Uterus (tissue), 4 donors: ENCODE measurements around the gene EPM2A. TPM values are rescaled to one million over a fixed set of nuclear protein-coding genes. Genes with fewer than 3 reads are reported as not detected.
"Not testable (repeated sequence)": the region's sequence is repeated elsewhere in the genome, so short reads cannot be mapped to it uniquely, and the experiment has no call there.

ENCODE experiments used
- DNase-seq, 2 donors: peaks; one replicate each; pipeline ENCODE4 v3.0.0-alpha.2; 2019 to 2020
- H3K27ac ChIP-seq, 2 donors: fragments of 200-600 bp; sonication (generic); 1 replicate in 1 of 2; 2 replicates in 1 of 2; pipeline ENCODE4 v1.5.1; 2016 to 2018
- H3K27me3 ChIP-seq, 2 donors: fragments of 200-600 bp; sonication (generic); one replicate each; pipeline ENCODE4 v1.5.1; 2018 to 2019; ENCODE audit warnings: control low read depth in 1 of 2
- H3K36me3 ChIP-seq, 2 donors: fragments of 200-600 bp; sonication (generic); one replicate each; pipeline ENCODE4 v1.5.1; 2019; ENCODE audit warnings: control low read depth in 1 of 2
- H3K4me1 ChIP-seq, 2 donors: fragments of 200-600 bp; sonication (generic); one replicate each; pipeline ENCODE4 v1.5.1; 2018 to 2019; ENCODE audit warnings: control low read depth in 1 of 2
- H3K4me3 ChIP-seq, 2 donors: fragments of 200-600 bp; sonication (generic); 1 replicate in 1 of 2; 2 replicates in 1 of 2; pipeline ENCODE4 v1.5.1; 2018 to 2019; ENCODE audit warnings: mild to moderate bottlenecking in 1 of 2
- H3K9me3 ChIP-seq, 2 donors: fragments of 200-600 bp; sonication (generic); one replicate each; pipeline ENCODE4 v1.5.1; 2019; ENCODE audit warnings: control low read depth in 1 of 2
- POLR2A ChIP-seq, 2 donors: fragments of 450-650 bp; IDR thresholded peaks; one replicate each; pipeline ENCODE4 v1.6.1; 2016; ENCODE audit warnings: antibody characterized with exemption in 2 of 2, mild to moderate bottlenecking in 1 of 2, moderate library complexity in 1 of 2
- intact Hi-C: fragments of 100-400 bp; cut with DNase I; formaldehyde crosslinking; loops from one replicate; pipeline ENCODE4 v1.15.1; 2023; ENCODE audit warnings: low total_unique reads
- total RNA-seq, 4 donors: library from RNA; depleted of rRNA in 3 of 4; stranded (reverse); fragments of >200 nt in 3 of 4; gene quantifications; one replicate each; pipeline versions ENCODE4 v1.1.0 to v1.2.4, GENCODE V29; 2014 to 2023
- TF ChIP-seq, protein P1 (sequence below), 4 experiments: fragments of 200-600 bp in 2 of 4; fragments of 450-650 bp in 2 of 4; sonication (generic) in 2 of 4; IDR thresholded peaks; one replicate each; pipeline ENCODE4 v1.5.1; 2016 to 2019; ENCODE audit warnings: antibody characterized with exemption in 4 of 4, mild to moderate bottlenecking in 2 of 4, moderate library complexity in 1 of 4
- donor health status: DM: yes; HTN: yes; CAD: no.

The EPM2A gene
- total RNA-seq, 4 donors from 2014 or later = 15.4 to 21.8 (median 18.7) TPM

DNA sequence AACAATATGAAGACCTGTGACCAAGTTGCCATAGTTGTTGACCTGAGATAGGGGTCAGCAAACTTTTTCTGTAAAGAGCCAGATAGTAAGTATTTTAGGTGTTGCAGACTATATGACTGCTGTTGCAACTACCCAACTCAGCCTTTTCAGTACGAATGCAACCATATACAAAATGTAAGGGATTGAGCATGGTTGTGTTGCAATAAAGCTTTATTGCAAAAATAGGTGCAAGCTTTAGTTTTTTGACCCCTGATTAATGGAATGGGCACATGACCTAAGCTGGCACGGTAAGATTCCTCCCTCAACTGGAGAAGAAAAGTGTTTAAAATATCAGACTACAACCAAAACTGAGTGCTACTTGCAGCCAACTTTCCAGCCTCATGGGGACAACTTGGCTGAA is 17.3 kb upstream of the EPM2A start:
- no peaks in the 10 kb centered on the region for H3K4me1 ChIP-seq
- H3K27ac ChIP-seq = no peak overlapping the region
- TF ChIP-seq, protein P1, sequence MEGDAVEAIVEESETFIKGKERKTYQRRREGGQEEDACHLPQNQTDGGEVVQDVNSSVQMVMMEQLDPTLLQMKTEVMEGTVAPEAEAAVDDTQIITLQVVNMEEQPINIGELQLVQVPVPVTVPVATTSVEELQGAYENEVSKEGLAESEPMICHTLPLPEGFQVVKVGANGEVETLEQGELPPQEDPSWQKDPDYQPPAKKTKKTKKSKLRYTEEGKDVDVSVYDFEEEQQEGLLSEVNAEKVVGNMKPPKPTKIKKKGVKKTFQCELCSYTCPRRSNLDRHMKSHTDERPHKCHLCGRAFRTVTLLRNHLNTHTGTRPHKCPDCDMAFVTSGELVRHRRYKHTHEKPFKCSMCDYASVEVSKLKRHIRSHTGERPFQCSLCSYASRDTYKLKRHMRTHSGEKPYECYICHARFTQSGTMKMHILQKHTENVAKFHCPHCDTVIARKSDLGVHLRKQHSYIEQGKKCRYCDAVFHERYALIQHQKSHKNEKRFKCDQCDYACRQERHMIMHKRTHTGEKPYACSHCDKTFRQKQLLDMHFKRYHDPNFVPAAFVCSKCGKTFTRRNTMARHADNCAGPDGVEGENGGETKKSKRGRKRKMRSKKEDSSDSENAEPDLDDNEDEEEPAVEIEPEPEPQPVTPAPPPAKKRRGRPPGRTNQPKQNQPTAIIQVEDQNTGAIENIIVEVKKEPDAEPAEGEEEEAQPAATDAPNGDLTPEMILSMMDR (IDR thresholded peaks at IDR 0.05) = no peak
- TF ChIP-seq POLR2A (IDR thresholded peaks at IDR 0.05) = no peak
- no peaks in the 10 kb centered on the region for H3K27me3 ChIP-seq
- H3K36me3 ChIP-seq = no peaks in the 10 kb centered on the region
- DNase-seq = no peak
- H3K9me3 ChIP-seq = no peaks in the 10 kb centered on the region
- intact Hi-C loops = no loop called here
- H3K4me3 ChIP-seq = no peak overlapping the region

DNA sequence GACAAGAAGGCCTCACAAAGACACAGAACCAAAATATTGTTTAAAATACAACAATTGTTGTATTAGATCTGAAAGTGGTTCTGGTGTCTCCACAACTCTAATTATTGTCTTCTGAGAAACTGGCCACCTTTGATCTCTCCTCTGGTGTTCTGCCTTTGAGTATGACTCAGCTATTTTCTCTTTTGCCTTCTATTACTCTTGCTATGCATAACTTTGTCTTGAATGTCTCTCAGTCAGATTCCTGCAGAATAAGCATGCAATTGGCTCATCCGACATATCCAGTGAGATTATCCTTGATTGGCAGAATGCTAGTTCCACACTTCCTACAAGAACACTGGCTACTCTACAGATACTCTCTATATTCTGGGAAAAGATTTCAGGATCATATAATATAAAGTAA is 14.3 kb upstream of the EPM2A start:
- no peak for DNase-seq
- Histone ChIP-seq H3K36me3 (no peaks in the 10 kb centered on the region), H3K27me3 (no peaks in the 10 kb centered on the region), H3K9me3 (no peaks in the 10 kb centered on the region), H3K27ac (no peak overlapping the region), H3K4me3 (no peak overlapping the region), H3K4me1 (no peaks in the 10 kb centered on the region)
- TF ChIP-seq, protein P1 (IDR thresholded peaks at IDR 0.05) = no peak
- TF ChIP-seq POLR2A (IDR thresholded peaks at IDR 0.05) = no peak
- intact Hi-C loops = no loop called here

DNA sequence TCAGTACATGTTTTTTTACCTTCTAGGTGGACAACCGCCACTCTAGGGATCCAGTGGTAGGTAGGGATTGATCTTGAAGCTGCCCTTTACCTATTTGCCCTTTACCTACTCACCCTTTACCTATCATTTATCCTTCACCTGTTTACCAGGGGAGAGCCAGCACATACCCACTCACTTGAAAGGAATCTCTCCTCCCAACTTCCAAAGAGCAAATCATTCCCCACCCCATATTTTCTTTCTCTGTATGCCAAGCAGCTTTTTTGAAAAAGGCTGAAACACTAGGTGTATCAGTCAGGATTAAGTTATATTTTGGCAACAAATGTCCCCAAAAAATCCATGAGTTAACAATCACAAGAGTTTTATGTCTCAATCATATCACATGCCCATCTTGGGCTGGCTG is 10.5 kb upstream of the EPM2A start:
- no peak for TF ChIP-seq POLR2A (IDR thresholded peaks at IDR 0.05)
- TF ChIP-seq, protein P1 (IDR thresholded peaks at IDR 0.05) = no peak
- no peak for DNase-seq
- H3K27ac ChIP-seq = no peak overlapping the region
- no peaks in the 10 kb centered on the region for H3K36me3 ChIP-seq
- no peaks in the 10 kb centered on the region for H3K27me3 ChIP-seq
- H3K9me3 ChIP-seq = no peaks in the 10 kb centered on the region
- H3K4me1 ChIP-seq = no peaks in the 10 kb centered on the region
- H3K4me3 ChIP-seq = no peak overlapping the region
- intact Hi-C loops = no loop called here

DNA sequence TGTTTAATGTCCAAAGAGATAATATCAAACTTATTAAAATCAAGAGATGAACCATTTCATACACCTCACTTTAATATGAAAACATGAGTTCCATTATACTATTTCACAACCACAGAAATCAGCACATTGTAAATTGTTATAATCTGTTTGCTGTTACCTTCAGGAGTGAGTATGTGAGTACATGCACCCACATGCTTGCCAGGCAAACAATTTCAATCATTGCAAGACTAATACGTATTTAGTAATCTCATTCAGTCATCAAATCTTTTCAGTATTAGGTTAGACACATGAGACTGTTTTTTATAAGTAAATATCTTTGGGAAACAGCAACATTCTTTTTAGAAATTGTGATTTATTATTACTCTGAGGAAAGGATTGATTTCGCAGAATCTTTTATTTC is 9.3 kb upstream of the EPM2A start:
- Histone ChIP-seq H3K27ac (no peak overlapping the region), H3K9me3 (no peaks in the 10 kb centered on the region), H3K4me1 (no peaks in the 10 kb centered on the region), H3K36me3 (no peaks in the 10 kb centered on the region), H3K4me3 (no peak overlapping the region), H3K27me3 (no peaks in the 10 kb centered on the region)
- no peak for DNase-seq
- intact Hi-C loops = no loop called here
- TF ChIP-seq, protein P1 (IDR thresholded peaks at IDR 0.05) = no peak
- TF ChIP-seq POLR2A (IDR thresholded peaks at IDR 0.05) = no peak

DNA sequence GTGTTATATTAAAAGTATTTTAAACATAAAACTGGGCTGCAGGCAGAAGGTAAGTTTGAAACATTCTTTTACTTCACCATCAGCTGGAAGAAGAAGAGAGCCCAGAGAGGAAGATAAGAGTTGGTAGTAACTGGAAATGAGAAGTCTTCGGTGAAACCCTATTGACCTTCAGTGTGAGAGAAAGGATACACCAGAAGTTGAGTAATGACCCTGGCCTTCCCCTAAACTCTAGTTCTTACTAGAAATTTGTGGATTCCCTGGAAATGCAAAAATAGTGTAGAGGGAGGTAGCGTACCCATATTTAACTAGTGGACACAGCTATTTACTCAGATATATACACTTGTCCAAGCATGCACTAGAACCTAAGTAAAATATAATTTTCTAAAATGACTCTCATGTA is 8.0 kb upstream of the EPM2A start:
- no peaks in the 10 kb centered on the region for H3K36me3 ChIP-seq
- no peaks in the 10 kb centered on the region for H3K9me3 ChIP-seq
- TF ChIP-seq POLR2A (IDR thresholded peaks at IDR 0.05) = no peak
- TF ChIP-seq, protein P1 (IDR thresholded peaks at IDR 0.05) = no peak
- H3K4me3 ChIP-seq = no peak overlapping the region
- H3K4me1 ChIP-seq = no peaks in the 10 kb centered on the region
- no peaks in the 10 kb centered on the region for H3K27me3 ChIP-seq
- H3K27ac ChIP-seq = no peak overlapping the region
- intact Hi-C loops = no loop called here
- no peak for DNase-seq

DNA sequence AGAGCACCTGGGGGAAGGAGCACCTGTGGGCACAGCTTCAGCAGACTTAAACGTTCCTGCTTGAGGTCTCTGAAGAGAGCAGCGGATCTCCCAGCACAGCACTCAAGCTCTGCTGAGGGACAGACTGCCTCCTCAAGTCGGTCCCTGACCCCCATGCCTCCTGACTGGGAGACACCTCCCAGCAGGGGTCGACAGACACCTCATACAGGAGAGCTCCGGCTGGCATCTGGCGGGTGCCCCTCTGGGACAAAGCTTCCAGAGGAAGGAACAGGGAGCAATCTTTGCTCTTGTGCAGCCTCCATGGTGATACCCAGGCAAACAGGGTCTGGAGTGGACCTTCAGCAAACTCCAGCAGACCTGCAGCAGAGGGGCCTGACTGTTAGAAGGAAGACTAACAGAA is 7.2 kb upstream of the EPM2A start:
- H3K36me3 ChIP-seq, intact Hi-C loops, H3K4me1 ChIP-seq, DNase-seq, H3K4me3 ChIP-seq, H3K9me3 ChIP-seq, H3K27me3 ChIP-seq, H3K27ac ChIP-seq: not testable (repeated sequence)

DNA sequence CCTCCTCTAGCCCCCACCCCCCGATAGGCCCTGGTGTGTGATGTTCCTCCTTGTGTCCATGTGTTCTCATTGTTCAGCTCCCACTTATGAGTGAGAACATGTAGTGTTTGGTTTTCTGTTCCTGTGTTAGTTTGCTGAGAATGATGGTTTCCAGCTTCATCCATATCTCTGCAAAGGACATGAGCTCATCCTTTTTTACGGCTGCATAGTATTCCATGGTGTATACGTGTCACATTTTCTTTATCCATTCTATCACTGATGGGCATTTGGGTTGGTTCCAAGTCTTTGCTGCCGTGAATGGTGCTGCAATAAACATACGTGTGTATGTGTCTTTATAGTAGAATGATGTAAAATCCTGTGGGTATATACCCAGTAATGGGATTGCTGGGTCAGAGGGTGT is 4.4 kb upstream of the EPM2A start:
- H3K27me3 ChIP-seq, H3K36me3 ChIP-seq, H3K4me3 ChIP-seq, intact Hi-C loops, H3K27ac ChIP-seq, H3K9me3 ChIP-seq, DNase-seq: not testable (repeated sequence)
- peaks cover 0 to 13% of the 10 kb centered on the region in 2 donors for H3K4me1 ChIP-seq
